ENCODE data around the gene MUCL3. TPM values are rescaled to one million over a fixed set of nuclear protein-coding genes. Genes with fewer than 3 reads are reported as not detected.
A peak's percentile ranks its signal among the peaks of the same experiment; 100 is the strongest.
"Not testable (repeated sequence)": the region's sequence is repeated elsewhere in the genome, so short reads cannot be mapped to it uniquely, and the experiment has no call there.

The MUCL3 gene
- total RNA-seq, 1 donor from 2014 or later, result not detected

DNA sequence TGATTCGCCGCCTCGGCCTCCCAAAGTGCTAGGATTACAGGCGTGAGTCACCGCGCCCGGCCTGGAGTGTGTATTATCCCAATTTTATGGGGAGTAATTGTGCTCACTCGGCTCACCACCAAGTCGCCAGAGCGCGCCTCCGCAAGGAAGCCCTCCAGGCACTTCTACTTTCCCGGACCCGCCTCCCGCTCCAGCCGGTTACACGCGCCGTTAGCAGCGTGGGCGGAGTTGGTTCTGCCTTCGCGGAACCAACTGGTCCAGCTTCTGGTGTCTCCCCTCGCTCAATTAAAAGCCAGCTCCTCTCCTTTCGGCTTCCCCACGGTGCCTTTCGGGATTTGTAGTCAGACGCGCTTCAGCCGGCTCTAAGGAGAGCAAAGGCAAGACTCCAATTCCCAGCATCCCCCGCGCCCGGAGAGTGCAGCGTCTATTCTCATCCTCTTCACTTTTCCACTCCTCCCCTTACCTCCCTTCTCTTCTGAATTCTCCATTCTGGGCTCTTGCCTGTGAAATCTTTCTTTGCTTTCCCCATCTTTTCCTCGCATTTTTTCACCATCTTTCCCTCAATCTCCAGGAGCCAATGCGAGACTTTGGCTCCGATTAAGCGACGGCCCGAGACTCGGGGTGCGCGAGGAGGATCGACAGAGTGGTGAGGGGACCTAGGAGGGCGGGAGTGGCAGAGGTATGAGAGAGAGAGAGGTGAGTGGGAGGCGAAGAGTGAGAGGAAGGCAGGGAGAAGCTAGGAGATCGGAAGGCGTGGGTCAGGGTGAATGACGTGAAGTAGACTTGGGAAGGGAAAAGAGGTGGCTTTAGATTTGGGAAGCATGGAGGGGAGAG is 32.8 kb upstream of the MUCL3 start, which contains the start of gene GTF2H4:
TSS of gene GTF2H4 (plus strand) at position 450 of the 834 bp plus-strand sequence.
- peak; percentile 99 for ATAC-seq
- intact Hi-C loops (cut with micrococcal nuclease), result no loop called here
- peak; percentile 96 for DNase-seq

DNA sequence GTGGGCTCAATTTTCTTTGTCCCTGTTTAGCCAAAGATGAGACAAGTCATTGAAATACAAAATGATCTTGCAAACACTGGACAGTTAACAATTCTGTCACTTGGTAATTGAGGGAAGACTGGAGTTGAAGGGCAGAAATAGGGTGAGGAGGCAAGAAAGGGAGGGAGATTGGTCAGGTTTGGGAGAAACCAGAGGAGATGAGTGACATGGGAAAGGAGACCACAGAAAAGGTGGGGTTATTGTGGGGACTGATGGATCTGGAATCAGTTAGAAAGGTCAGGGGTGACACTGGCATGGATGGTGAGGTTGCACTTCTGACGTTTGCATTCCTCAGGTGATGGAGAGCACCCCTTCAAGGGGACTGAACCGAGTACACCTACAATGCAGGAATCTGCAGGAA is 32.1 kb upstream of the MUCL3 start:
- DNase-seq (no peak), ATAC-seq (no peak)
- intact Hi-C loops (cut with micrococcal nuclease), result no loop called here

DNA sequence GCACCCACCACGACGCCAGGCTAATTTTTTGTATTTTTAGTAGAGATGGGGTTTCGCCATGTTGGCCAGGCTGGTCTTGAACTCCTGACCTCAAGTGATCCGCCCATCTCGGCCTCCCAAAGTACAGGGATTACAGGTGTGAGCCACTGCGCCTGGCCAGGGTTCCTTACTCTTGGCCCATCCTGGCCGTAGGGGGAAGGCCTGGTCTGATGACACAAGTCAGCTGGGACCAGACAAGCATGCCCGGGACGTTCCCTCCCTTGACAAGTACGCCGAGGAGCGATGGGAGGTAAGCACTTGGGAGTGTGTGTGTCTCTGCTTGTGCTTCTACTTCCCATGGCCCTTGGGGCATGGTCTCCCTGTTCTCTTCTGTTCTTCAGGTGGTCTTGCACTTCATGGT is 30.3 kb upstream of the MUCL3 start:
- peak; percentile 23 for DNase-seq
- intact Hi-C loops (cut with micrococcal nuclease), result loop anchor here (5.0 kb wide), 1 partner anchor 343 kb away; no protein-coding TSS in a partner anchor
- not testable (repeated sequence) for ATAC-seq

DNA sequence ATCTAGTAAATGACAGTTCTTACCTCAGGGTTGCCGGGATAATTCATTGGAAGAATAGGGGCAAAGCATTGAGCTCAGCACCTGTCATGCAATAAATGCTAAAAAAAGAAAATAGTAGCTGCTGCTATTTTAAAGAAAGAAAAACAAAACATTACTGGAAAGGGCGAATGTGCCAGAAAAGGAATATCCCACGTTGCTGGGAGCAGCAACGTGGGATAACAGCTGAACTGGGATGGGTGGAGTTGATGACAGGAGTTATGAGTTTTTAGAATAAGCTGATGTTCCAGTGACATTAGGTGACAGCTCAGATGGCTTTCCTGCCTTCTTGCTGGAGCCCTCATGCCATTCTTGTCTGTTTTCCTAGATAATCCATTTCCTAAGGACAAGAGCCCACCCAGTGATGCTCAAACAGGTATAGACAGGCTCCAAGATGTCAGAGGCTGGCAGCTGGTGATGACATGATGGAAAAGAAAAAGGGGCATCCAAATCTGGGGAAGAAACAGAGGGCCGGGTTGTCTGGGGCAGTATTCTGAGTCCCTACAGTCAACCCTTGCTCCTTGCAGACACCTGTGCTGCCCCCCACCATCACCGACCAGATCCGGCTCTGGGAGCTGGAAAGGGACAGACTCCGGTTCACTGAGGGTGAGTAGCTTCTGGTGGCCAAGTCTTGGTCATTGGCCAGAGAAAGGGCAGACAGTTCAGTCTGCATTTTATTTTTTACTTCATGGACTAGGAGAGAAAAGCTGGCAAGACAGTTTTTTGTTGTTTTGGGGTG is 27.8 kb upstream of the MUCL3 start:
- intact Hi-C loops (cut with micrococcal nuclease), result loop anchor here (5.0 kb wide), 1 partner anchor 346 kb away; no protein-coding TSS in a partner anchor
- ATAC-seq, result no peak
- peak; percentile 21 for DNase-seq

DNA sequence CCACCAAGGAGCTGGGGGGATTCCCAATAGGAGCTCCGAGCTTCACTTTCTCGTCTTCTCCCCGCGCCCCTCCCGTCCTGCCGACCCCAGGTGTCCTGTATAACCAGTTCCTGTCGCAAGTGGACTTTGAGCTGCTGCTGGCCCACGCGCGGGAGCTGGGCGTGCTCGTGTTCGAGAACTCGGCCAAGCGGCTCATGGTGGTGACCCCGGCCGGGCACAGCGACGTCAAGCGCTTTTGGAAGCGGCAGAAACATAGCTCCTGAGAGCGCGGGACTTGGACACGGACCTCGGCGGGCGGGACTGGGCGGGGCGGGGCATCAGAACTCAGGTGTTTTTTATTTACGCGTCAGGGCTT is 27.1 kb upstream of the MUCL3 start:
- peak; percentile 54 for ATAC-seq
- no peak for DNase-seq
- intact Hi-C loops (cut with micrococcal nuclease), result loop anchor here (5.0 kb wide), 1 partner anchor 346 kb away; no protein-coding TSS in a partner anchor

DNA sequence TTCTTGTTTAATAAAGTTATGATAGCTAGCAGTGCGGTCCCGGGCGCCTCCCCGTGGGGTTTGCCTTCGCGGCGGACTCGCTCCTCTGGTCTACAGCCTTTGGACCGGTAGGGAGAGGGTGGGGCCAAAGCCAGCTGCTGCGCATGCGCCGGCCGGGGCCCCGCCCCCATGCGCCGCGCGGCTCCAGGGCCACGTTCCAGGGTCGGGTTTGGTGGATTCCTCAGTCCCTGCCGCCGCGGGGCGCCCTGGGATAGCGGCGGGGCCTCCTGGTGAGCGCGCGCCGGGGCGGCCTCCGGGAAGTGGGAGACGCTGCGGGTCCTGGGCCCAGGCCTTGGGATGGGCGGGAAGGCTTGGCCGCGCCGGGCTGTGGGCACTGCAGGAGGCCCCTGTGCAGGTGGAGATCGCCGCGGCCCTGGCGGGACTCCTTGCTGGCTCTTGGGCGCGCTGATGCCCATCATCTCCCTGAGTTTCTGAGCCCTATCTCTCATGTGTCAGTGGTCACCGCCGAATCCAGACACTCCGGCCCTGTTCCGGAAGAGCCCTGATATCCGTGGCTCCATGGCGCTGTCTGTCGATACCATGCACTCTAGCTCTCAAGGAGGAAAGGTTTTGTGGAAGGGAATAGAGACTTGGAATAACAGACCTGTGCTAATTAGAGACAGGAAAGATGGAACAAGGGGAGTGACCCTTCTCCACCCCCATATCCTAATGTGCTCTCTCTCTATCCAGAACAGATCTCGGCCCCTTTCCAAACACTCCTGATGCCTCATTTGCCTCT is 26.5 kb upstream of the MUCL3 start, which contains the start of gene VARS2:
TSS of gene VARS2 (plus strand) at position 163 of the 778 bp plus-strand sequence. CDS start at position 762, 599 bp downstream.
- DNase-seq (peak; percentile 95), ATAC-seq (peak; percentile 95)
- intact Hi-C loops (cut with micrococcal nuclease), result loop anchor here (5.0 kb wide), 1 partner anchor 347 kb away; no protein-coding TSS in a partner anchor

DNA sequence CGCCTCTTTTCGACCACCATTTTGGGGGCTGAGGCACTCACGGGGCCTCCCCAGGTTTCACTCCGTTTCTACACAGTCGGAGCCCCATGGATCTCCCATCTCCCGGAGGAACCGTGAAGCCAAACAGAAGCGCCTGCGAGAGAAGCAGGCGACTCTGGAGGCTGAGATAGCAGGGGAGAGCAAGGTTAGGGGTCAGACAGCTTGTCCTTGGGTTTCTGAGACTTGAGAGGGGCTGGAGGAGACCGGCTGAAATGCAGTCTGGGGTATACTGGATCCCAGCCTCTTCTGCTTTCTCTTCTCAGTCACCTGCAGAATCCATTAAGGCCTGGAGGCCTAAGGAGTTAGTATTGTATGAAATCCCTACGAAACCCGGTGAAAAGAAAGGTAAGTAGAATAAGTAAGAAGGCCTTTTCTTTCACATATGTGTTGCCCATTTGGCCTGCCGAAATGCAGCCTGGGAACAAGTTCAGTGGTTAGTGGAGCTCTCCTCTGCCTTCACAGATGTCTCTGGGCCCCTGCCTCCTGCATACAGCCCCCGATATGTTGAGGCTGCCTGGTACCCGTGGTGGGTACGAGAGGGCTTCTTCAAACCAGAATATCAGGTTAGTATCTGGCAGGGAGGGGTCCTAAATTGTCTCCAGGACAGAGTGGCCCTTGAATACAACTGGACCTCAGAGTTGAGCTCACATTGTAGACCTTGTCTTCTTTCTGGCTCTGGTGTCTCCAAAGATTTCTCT is 25.8 kb upstream of the MUCL3 start:
- ATAC-seq (peak; percentile 1), DNase-seq (no peak)
- intact Hi-C loops (cut with micrococcal nuclease), result loop anchor here (5.0 kb wide), 1 partner anchor 348 kb away; no protein-coding TSS in a partner anchor

DNA sequence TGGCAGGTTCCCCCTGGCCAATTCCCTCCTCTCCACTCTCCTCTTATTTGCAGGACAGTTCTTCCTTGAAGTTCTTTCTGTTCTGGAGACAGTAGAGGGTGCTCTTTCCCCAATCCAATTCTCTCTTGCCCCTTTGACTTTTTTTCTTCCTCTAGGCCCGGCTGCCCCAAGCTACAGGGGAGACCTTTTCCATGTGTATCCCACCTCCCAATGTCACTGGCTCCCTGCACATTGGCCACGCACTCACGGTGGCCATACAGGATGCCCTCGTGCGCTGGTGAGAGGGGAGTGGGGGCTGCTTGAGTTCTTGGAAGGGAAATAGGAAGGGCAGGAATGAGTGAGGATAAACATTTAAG is 25.2 kb upstream of the MUCL3 start:
- DNase-seq, result no peak
- intact Hi-C loops (cut with micrococcal nuclease), result no loop called here
- ATAC-seq, result peak; percentile 52

DNA sequence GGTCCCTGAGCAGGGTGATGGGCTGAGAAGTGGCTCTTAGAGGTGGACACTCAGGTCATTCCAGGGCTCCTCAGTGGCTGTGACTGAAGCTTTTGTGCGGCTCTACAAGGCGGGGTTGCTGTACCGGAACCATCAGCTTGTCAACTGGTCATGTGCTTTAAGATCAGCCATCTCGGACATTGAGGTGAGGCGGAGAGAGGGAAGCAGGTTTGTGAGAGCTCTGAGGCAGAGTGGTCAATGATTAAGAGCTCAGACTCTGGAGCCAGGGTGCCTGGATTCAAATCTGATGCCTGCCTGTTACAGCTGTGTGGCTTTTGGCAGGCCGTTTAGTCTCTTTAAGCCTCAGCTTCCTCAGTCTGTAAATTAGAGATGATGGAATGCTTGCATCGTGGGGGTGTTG is 23.7 kb upstream of the MUCL3 start:
- intact Hi-C loops (cut with micrococcal nuclease), result loop anchor here (2.0 kb wide), 1 partner anchor 156 kb away; no protein-coding TSS in a partner anchor

DNA sequence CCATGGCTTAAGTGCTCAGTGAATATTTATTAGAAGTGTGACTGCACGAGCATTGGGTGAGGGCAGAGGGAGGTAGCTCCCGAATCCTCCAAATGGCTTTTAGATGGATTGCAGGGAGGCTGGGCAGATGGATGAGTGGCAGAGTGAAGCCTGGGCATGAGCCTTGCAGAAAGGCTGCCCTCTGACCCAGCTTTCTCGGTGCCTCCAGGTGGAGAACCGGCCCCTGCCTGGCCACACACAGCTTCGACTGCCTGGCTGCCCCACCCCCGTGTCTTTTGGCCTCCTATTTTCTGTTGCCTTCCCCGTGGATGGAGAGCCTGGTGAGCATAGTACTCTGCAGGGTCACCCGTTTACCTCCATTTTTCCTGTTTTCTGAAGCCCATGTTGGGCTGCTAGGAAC is 23.3 kb upstream of the MUCL3 start:
- no peak for DNase-seq
- intact Hi-C loops (cut with micrococcal nuclease), result loop anchor here (2.0 kb wide), 1 partner anchor 155 kb away; no protein-coding TSS in a partner anchor
- ATAC-seq, result no peak

More for the DNA sequence above, 23.7 kb upstream of the MUCL3 start:
- ATAC-seq, result no peak
- DNase-seq, result no peak

DNA sequence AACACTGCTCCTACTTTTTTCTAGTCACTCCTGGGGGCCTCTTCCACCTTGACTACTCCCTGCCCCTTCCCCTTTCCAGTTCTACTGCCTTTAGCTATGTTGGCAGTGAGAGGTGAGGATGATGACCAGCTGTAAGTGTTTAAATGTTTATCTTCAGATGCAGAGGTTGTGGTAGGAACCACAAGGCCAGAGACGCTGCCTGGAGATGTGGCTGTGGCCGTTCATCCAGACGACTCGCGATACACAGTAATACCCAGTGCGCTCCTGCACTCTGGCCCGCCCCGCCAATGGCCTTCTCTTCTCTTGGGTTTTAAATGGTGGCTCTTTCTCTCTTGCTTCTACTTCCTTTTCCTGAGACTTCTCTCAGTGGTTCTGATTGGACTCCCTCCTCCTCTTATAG is 22.1 kb upstream of the MUCL3 start:
- intact Hi-C loops (cut with micrococcal nuclease), result no loop called here
- DNase-seq (no peak), ATAC-seq (no peak)

DNA sequence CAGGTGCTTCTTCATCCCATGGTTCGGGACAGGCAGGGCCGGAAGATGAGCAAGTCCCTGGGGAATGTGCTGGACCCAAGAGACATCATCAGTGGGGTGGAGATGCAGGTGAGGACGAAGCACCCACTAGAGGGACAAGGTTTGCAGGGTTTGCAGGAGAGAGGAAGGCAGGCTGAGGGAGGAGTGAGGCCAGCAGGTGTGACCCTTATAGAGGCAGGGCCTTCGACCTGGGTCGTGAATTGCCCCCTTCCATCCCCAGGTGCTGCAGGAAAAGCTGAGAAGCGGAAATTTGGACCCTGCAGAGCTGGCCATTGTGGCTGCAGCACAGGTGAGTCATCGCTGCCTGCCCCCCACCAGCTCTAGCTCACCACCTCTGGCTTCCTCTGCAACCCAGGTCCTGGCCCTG is 18.3 kb upstream of the MUCL3 start:
- intact Hi-C loops (cut with micrococcal nuclease), result no loop called here
- no peak for ATAC-seq
- no peak for DNase-seq

DNA sequence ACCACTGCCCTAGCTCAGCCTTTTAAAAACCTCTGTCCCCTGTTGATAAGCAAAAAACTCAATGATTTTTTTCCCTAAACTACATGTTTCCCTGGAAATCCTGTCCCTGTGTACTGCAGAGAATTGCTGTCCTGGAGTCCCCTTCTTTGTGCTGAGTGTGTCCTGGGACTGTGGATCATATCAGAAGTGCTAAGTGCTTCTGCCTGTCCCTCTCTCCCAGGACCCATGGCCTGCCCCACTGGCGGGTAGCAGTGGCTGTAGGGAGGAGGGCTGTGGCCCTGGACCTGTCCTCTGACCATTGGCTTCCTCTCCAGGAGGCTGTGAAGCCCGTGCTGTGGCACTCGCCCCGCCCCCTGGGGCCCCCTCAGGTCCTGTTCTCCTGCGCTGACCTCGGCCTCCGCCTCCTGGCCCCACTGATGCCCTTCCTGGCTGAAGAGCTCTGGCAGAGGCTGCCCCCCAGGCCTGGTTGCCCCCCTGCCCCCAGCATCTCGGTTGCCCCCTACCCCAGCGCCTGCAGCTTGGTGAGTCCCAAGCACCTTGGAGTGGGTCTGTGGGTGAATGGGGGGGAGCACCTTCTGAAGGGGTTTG is 16.6 kb upstream of the MUCL3 start:
- intact Hi-C loops (cut with micrococcal nuclease); DNase-seq: not testable (repeated sequence)
- peak; percentile 82 for ATAC-seq

DNA sequence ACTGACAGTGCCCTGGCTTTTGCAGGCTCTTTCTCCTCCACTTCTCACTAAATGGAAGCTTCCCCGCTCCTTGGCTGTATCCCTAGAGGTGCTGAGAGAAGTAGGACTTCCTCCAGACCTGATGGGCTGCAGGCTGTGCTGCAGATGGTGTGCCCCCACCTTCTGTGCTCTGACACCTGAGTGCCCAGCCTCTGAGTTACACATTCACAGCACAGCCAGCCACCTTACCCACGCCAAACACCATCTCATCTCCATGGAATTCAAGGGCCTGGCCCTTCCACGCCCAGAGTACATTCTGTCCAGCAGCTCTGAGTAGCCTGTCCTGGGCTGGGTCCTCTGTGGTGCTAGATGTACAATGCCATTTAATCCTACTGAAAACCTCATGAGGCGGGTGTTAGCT is 14.1 kb upstream of the MUCL3 start:
- ATAC-seq (peak; percentile 89), DNase-seq (peak; percentile 59)
- intact Hi-C loops (cut with micrococcal nuclease), result no loop called here

DNA sequence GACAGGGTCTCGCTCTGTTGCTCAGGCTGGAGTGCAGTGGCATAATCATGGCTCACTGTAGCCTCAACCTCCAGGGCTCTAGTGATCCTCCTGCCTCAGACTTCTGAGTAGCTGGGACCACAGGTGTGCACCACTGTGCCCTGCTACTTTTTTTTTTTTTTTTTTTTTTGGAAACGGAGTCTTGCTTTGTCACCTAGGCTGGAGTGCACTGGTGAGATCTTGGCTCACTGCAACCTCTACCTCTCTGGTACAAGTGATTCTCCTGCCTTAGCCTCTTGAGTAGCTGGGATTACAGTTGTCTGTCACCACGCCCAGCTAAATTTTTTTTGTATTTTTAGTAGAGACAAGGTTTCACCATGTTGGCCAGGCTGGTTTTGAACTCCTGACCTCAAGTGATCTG is 13.7 kb upstream of the MUCL3 start:
- DNase-seq; ATAC-seq; intact Hi-C loops (cut with micrococcal nuclease): not testable (repeated sequence)

DNA sequence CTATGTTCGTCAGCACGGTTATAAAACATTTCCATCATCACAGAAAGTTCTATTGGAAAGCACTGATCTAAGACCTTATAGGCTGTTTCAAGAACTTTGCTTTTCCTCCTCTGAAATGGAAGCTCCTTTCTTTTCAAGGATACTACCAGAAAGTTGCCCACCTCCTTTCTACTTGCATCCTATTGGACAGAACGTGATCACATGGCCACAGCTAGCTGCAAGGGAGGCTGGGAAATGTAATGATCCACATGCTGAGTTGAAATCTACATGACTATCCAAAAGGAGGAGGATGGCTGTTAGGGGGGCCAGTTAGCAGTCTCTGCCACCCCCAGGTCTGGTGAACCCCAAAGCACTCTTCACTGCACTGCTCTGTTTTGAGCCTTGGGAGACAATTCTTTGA is 12.1 kb upstream of the MUCL3 start:
- intact Hi-C loops (cut with micrococcal nuclease), result no loop called here
- DNase-seq (no peak), ATAC-seq (no peak)

DNA sequence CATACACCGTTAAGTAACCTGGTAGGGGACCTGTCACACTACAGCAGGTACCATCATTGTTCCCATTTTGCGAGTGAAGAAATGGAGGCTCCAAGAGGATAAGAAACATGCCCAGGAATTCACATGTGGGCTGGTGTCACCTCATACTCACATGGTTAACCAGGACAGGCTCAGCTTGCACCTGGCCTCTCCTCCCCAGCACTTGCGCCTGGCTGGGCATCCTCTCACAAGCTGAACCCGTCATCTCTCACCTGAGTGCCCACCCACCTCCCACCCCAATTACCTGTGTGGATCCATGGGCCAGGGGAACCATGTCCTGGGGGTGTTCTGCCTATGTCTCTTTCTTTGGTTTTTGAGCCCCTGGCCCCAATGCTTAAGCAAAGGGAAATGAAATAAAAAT is 10.3 kb upstream of the MUCL3 start:
- intact Hi-C loops (cut with micrococcal nuclease), result no loop called here
- ATAC-seq, result no peak
- DNase-seq, result no peak

DNA sequence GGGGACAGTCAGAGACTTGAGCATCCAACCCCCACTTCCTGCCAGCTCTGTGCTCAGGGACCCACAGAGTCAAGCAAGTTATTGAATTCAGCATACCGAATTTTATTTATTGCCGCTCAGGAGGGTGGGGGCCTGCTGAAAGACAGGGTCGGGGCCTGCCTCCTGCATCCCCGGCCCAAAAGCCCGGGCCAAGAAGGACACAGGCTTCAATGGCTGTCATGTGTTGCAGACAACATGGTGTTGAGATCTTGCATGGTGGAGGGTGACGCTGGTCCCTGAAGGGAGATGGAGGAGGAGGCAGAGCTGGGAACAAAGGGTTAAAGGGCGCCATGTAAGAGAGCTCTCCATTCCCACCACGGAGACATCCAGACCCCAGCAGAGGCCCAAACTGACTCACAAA is 9.5 kb upstream of the MUCL3 start:
- no peak for ATAC-seq
- intact Hi-C loops (cut with micrococcal nuclease), result no loop called here

More for the DNA sequence above, 9.5 kb upstream of the MUCL3 start:
- no peak for DNase-seq
